SJSA1 (cell line): Measurements from ENCODE around the gene MARCHF4. TPM values are rescaled to one million over a fixed set of nuclear protein-coding genes. Genes with fewer than 3 reads are reported as not detected.

Source experiments
- DNase-seq, 2 experiments: peaks; one replicate each; pipeline ENCODE4 v3.0.0-alpha.2; 2015 to 2020; ENCODE audit warnings: low spot score in 2 of 2, low read depth in 1 of 2
- H3K27ac ChIP-seq: fragments of 250-450 bp; sonication (Bioruptor Pico); 2 replicates; pipeline ENCODE4 v1.5.1; 2020; ENCODE audit warnings: mild to moderate bottlenecking, moderate library complexity
- H3K27me3 ChIP-seq: fragments of 250-450 bp; sonication (Bioruptor Pico); replicated peaks from 2 replicates; pipeline ENCODE4 v1.5.1; 2020; ENCODE audit warnings: mild to moderate bottlenecking, moderate library complexity
- H3K36me3 ChIP-seq: fragments of 250-450 bp; sonication (Bioruptor Pico); 2 replicates; pipeline ENCODE4 v1.5.1; 2020; ENCODE audit warnings: mild to moderate bottlenecking
- H3K4me1 ChIP-seq: fragments of 250-450 bp; sonication (Bioruptor Pico); replicated peaks from 2 replicates; pipeline ENCODE4 v1.6.1; 2021; ENCODE audit warnings: mild to moderate bottlenecking
- H3K4me3 ChIP-seq: fragments of 250-450 bp; sonication (Bioruptor Pico); 2 replicates; pipeline ENCODE4 v1.5.1; 2020; ENCODE audit warnings: mild to moderate bottlenecking
- H3K9me3 ChIP-seq: fragments of 250-450 bp; sonication (Bioruptor Pico); replicated peaks from 2 replicates; pipeline ENCODE4 v1.5.1; 2020; ENCODE audit warnings: mild to moderate bottlenecking
- total RNA-seq: library from RNA; depleted of rRNA; stranded (reverse); fragments of >200 nt; shearing (Covaris generic); gene quantifications from 2 replicates; pipeline ENCODE4 v1.2.3, GENCODE V29; 2014; rRNA removed

MARCHF4 gene
- total RNA-seq: 2.5 and 4.3 TPM in 2 replicates

GRCh38 chr2:216371721-216372702, at the start of gene MARCHF4:
Gene MARCHF4 (minus strand): TSS chr2:216372483. CDS start chr2:216370260, 2,223 bp downstream.
- DNase-seq: peak; percentile 88 to 89
- H3K4me3 ChIP-seq: peak within 1 kb of the TSS; percentile 48
- H3K27me3 ChIP-seq: no peaks in the 10 kb centered on the region
- peaks cover 48% of the 10 kb centered on the region for H3K4me1 ChIP-seq
- H3K36me3 ChIP-seq: no peaks in the 10 kb centered on the region
- no peaks in the 10 kb centered on the region for H3K9me3 ChIP-seq
- peak within 1 kb of the TSS; percentile 99 for H3K27ac ChIP-seq

GRCh38 chr2:216420367-216421101, 48.3 kb upstream of the MARCHF4 start:
- Histone ChIP-seq H3K9me3 (no peaks in the 10 kb centered on the region), H3K27ac (no peak overlapping the region), H3K27me3 (no peaks in the 10 kb centered on the region), H3K4me3 (no peak overlapping the region), H3K36me3 (peaks cover 63% of the 10 kb centered on the region), H3K4me1 (peaks cover 6% of the 10 kb centered on the region)
- DNase-seq: no peak

- Histone ChIP-seq H3K4me3 (no peak overlapping the region), H3K27ac (no peak overlapping the region), H3K9me3 (no peaks in the 10 kb centered on the region), H3K36me3 (peaks cover 51% of the 10 kb centered on the region), H3K4me1 (no peaks in the 10 kb centered on the region), H3K27me3 (no peaks in the 10 kb centered on the region)
- DNase-seq: no peak
Observed at GRCh38 chr2:216418981-216419380, 46.7 kb upstream of the MARCHF4 start.

GRCh38 chr2:216416571-216417307, 44.5 kb upstream of the MARCHF4 start:
- H3K27me3 ChIP-seq: no peaks in the 10 kb centered on the region
- DNase-seq: no peak
- H3K4me1 ChIP-seq: peaks cover 7% of the 10 kb centered on the region
- H3K4me3 ChIP-seq: no peak overlapping the region
- H3K9me3 ChIP-seq: no peaks in the 10 kb centered on the region
- no peak overlapping the region for H3K27ac ChIP-seq
- H3K36me3 ChIP-seq: peaks cover 34% of the 10 kb centered on the region

GRCh38 chr2:216415541-216415940, 43.3 kb upstream of the MARCHF4 start:
- Histone ChIP-seq H3K9me3 (no peaks in the 10 kb centered on the region), H3K36me3 (peaks cover 26% of the 10 kb centered on the region), H3K4me3 (no peak overlapping the region), H3K27me3 (no peaks in the 10 kb centered on the region), H3K27ac (no peak overlapping the region), H3K4me1 (peaks cover 9% of the 10 kb centered on the region)
- DNase-seq: no peak

- DNase-seq: no peak
- H3K4me1 ChIP-seq: peaks cover 9% of the 10 kb centered on the region
- H3K36me3 ChIP-seq: peaks cover 21% of the 10 kb centered on the region
Observed at GRCh38 chr2:216414772-216415319, 42.6 kb upstream of the MARCHF4 start.

GRCh38 chr2:216413882-216414281, 41.6 kb upstream of the MARCHF4 start:
- no peak overlapping the region for H3K4me3 ChIP-seq
- no peak overlapping the region for H3K27ac ChIP-seq
- DNase-seq: no peak
- no peaks in the 10 kb centered on the region for H3K9me3 ChIP-seq
- H3K27me3 ChIP-seq: no peaks in the 10 kb centered on the region
- H3K4me1 ChIP-seq: peaks cover 9% of the 10 kb centered on the region
- H3K36me3 ChIP-seq: peaks cover 21% of the 10 kb centered on the region

More at GRCh38 chr2:216414772-216415319, 42.6 kb upstream of the MARCHF4 start:
- Histone ChIP-seq H3K4me3 (no peak overlapping the region), H3K27ac (no peak overlapping the region), H3K27me3 (no peaks in the 10 kb centered on the region), H3K9me3 (no peaks in the 10 kb centered on the region)

GRCh38 chr2:216412022-216412999, 40.0 kb upstream of the MARCHF4 start, which contains the start of gene SMARCAL1:
Gene SMARCAL1 (plus strand): TSS chr2:216412484. CDS start chr2:216414705, 2,221 bp downstream.
- H3K27me3 ChIP-seq: no peaks in the 10 kb centered on the region
- DNase-seq: peak; percentile 99
- H3K36me3 ChIP-seq: peaks cover 18% of the 10 kb centered on the region
- H3K4me1 ChIP-seq: peaks cover 9% of the 10 kb centered on the region
- peak within 1 kb of the TSS; percentile 84 for H3K4me3 ChIP-seq
- H3K27ac ChIP-seq: peak within 1 kb of the TSS; percentile 96
- no peaks in the 10 kb centered on the region for H3K9me3 ChIP-seq

GRCh38 chr2:216410550-216410949, 38.3 kb upstream of the MARCHF4 start:
- DNase-seq: no peak
- Histone ChIP-seq H3K9me3 (no peaks in the 10 kb centered on the region), H3K4me3 (no peak overlapping the region), H3K4me1 (peaks cover 9% of the 10 kb centered on the region), H3K27ac (no peak overlapping the region), H3K27me3 (no peaks in the 10 kb centered on the region), H3K36me3 (peaks cover 4% of the 10 kb centered on the region)

- no peaks in the 10 kb centered on the region for H3K27me3 ChIP-seq
- H3K9me3 ChIP-seq: no peaks in the 10 kb centered on the region
- H3K4me3 ChIP-seq: no peak overlapping the region
- no peak for DNase-seq
- no peak overlapping the region for H3K27ac ChIP-seq
- H3K4me1 ChIP-seq: peaks cover 9% of the 10 kb centered on the region
- H3K36me3 ChIP-seq: peaks cover 3% of the 10 kb centered on the region; the same call in 1 of the 2 replicates
Observed at GRCh38 chr2:216408426-216409290, 36.4 kb upstream of the MARCHF4 start.

- no peaks in the 10 kb centered on the region for H3K36me3 ChIP-seq
- no peaks in the 10 kb centered on the region for H3K9me3 ChIP-seq
- no peak overlapping the region for H3K27ac ChIP-seq
- H3K4me1 ChIP-seq: peaks cover 3% of the 10 kb centered on the region
- no peak overlapping the region for H3K4me3 ChIP-seq
- no peaks in the 10 kb centered on the region for H3K27me3 ChIP-seq
- no peak for DNase-seq
Observed at GRCh38 chr2:216406826-216407225, 34.5 kb upstream of the MARCHF4 start.
